K562 treated with DMSO at 1 percent for 12 hours (cell line): Measurements from ENCODE around the gene SUFU. TPM values are rescaled to one million over a fixed set of nuclear protein-coding genes. Genes with fewer than 3 reads are reported as not detected.

ENCODE experiments used
- total RNA-seq: library from RNA; unstranded; fragments of 300-600 nt; gene quantifications from 2 replicates; pipeline ENCODE4 v1.2.3, GENCODE V29; 2022; ENCODE audit not compliant: insufficient read depth

The SUFU gene
- 3.6 and 10.0 TPM in 2 replicates for total RNA-seq

GRCh38 chr10:102503264-102504178 is at the start of gene SUFU:
Gene SUFU, plus strand, starts transcription at chr10:102503972. Its CDS starts 181 bp downstream, at chr10:102504153.

GRCh38 chr10:102502337-102503151 is 1.2 kb upstream of the SUFU start, which contains the start of gene ACTR1A:
Gene ACTR1A, minus strand, starts transcription at chr10:102502712. Its CDS starts 65 bp downstream, at chr10:102502647.

GRCh38 chr10:102644066-102644645 is 140.4 kb downstream of the SUFU start, which contains the start of gene TRIM8:
Gene TRIM8, plus strand, starts transcription at chr10:102644479. Its CDS starts 139 bp downstream, at chr10:102644618.

Other genes with a start within 250 kb of the SUFU start
- gene NFKB2, start 108.3 kb upstream of the SUFU start, total RNA-seq = 29.0 and 35.8 TPM in 2 replicates
- 2.1 TPM in 2 replicates for gene PSD, start 85.2 kb upstream of the SUFU start, total RNA-seq
- 20.9 and 43.4 TPM in 2 replicates for gene FBXL15, start 83.1 kb upstream of the SUFU start, total RNA-seq
- 33.1 and 38.5 TPM in 2 replicates for gene CUEDC2, start 71.4 kb upstream of the SUFU start, total RNA-seq
- 2.6 TPM in 1 of 2 replicates, not detected in the other for gene C10orf95, start 52.4 kb upstream of the SUFU start, total RNA-seq
- gene ACTR1A, start 1.3 kb upstream of the SUFU start, total RNA-seq = 40.0 and 58.4 TPM in 2 replicates
- 17.4 and 31.4 TPM in 2 replicates for gene TRIM8, start 140.5 kb downstream of the SUFU start, total RNA-seq
- gene ARL3, start 210.4 kb downstream of the SUFU start, total RNA-seq = 4.3 and 5.6 TPM in 2 replicates
- 0.58 and 0.82 TPM in 2 replicates for gene SFXN2, start 210.7 kb downstream of the SUFU start, total RNA-seq
- 12.8 and 27.4 TPM in 2 replicates for gene WBP1L, start 240.0 kb downstream of the SUFU start, total RNA-seq